Heart left ventricle (tissue), 16 donors: ENCODE results near the gene TRIM47. TPM values are rescaled to one million over a fixed set of nuclear protein-coding genes. Genes with fewer than 3 reads are reported as not detected.

Experiments used
- ATAC-seq, 4 donors: fragments of 200-7000 bp; cut with Tn5 transposase; one replicate each; pipeline ENCODE4 v1.9.1; 2020 to 2022; ENCODE audit warnings: moderate library complexity in 4 of 4, mild to moderate bottlenecking in 3 of 4, moderate number of reproducible peaks in 1 of 4
- DNase-seq, 5 donors: peaks; one replicate each; pipeline ENCODE4 v3.0.0-alpha.2; 2020
- H3K27ac ChIP-seq, 12 donors: fragments of 200-600 bp; sonication (generic) in 4 of 12; one replicate each; pipeline versions ENCODE4 v1.5.0 to v1.8.0; 2016 to 2022; ENCODE audit warnings: mild to moderate bottlenecking in 2 of 12
- H3K27me3 ChIP-seq, 9 donors: fragments of 200-600 bp; sonication (generic) in 2 of 9; one replicate each; pipeline versions ENCODE4 v1.5.1 to v1.8.0; 2016 to 2022; ENCODE audit warnings: mild to moderate bottlenecking in 3 of 9
- H3K36me3 ChIP-seq, 9 donors: fragments of 200-600 bp; sonication (generic) in 2 of 9; one replicate each; pipeline versions ENCODE4 v1.5.0 to v1.8.0; 2018 to 2022; ENCODE audit warnings: mild to moderate bottlenecking in 2 of 9
- H3K4me1 ChIP-seq, 12 donors: fragments of 200-600 bp; sonication (generic) in 4 of 12; one replicate each; pipeline versions ENCODE4 v1.5.0 to v1.8.0; 2016 to 2022; ENCODE audit warnings: mild to moderate bottlenecking in 3 of 12
- H3K4me3 ChIP-seq, 12 donors: fragments of 200-600 bp; sonication (generic) in 4 of 12; one replicate each; pipeline versions ENCODE4 v1.5.0 to v1.8.0; 2017 to 2022; ENCODE audit warnings: mild to moderate bottlenecking in 9 of 12, moderate library complexity in 4 of 12
- H3K9me3 ChIP-seq, 12 donors: fragments of 200-600 bp; sonication (generic) in 4 of 12; one replicate each; pipeline versions ENCODE4 v1.5.0 to v1.8.0; 2016 to 2022; ENCODE audit warnings: mild to moderate bottlenecking in 1 of 12
- POLR2A ChIP-seq, 2 donors: fragments of 450-650 bp; IDR thresholded peaks; one replicate each; pipeline ENCODE4 v1.6.1; 2017; ENCODE audit warnings: antibody characterized with exemption in 2 of 2, mild to moderate bottlenecking in 2 of 2, moderate library complexity in 2 of 2
- WGBS, 4 donors: extraction: QIAGEN DNeasy Blood & Tissue Kit in 2 of 4; methylation state at CpG; one replicate each; pipeline versions ENCODE4 v1.1.5 to v1.1.7; 2013 to 2018; 5-methylcytosine and 5-hydroxymethylcytosine counted together
- intact Hi-C, 10 donors: fragments of 100-400 bp; cut with DNase I; formaldehyde crosslinking; loops; one replicate each; pipeline versions ENCODE4 v1.11.1 to v1.14.2; 2022
- polyA plus RNA-seq, 2 donors: library from polyadenylated mRNA; stranded (reverse); fragments of 200-250 nt; gene quantifications; one replicate each; pipeline ENCODE4 v1.2.3, GENCODE V29; 2013
- total RNA-seq, 9 donors: library from RNA; depleted of rRNA in 2 of 9; stranded (reverse); fragments of >200 nt in 2 of 9; fragmentation: NEBNext Ultra II Directional in 3 of 9; extraction: Animal tissue kit (Norgen Biotek cat#: 25700) in 3 of 9; gene quantifications; one replicate each; pipeline versions ENCODE4 v1.1.0 to v1.2.4, GENCODE V29; 2016 to 2023
- TF ChIP-seq, protein P1 (sequence below), 12 donors: fragments of 200-600 bp; sonication (generic) in 4 of 12; IDR thresholded peaks; one replicate each; pipeline versions ENCODE4 v1.5.0 to v1.8.0; 2018 to 2022; ENCODE audit warnings: antibody characterized with exemption in 12 of 12, mild to moderate bottlenecking in 5 of 12
- donor health status: ischemic (EF 13 %, LVEDD 7.1; RV severe dilation, severe dysfunction).
- donor health status: healthy with polysubstance abuse.
- donor health status: DM: no; HTN: yes; CAD: no.
- donor health status: DM: no; HTN: no; CAD: no.
- donor health status: ischemic (EF 25% LVEDD 6.9; RV normal size, moderate dysfunction).
- donor health status: ischemic (EF 25% LVEDD 5.7; RV mildly dilated, moderate dysfunction).
- donor health status: healthy.
- donor health status: DM: yes; HTN: yes; CAD: no.
- donor health status: ischemic (EF 35%, LVEDD 5.7; RV mildly dilated, moderate dysfunction).
- donor health status: nonischemic (EF 11% LVEDD 7.7; RV severe dilation, severe dysfunction).
- donor health status: DM: yes; HTN: yes; CAD: no.
- donor health status: PGD.
- donor health status: ischemic (EF 29% LVEDD 5.4; RV normal size, mild dysfunction).
- donor health status: nonischemic (EF 23%, LVEDD 6.1; RV moderate dilation, normal function).

TRIM47 gene
- total and polyA plus RNA-seq, 11 donors, result 20.1 to 53.4 (median 23.3) TPM

DNA sequence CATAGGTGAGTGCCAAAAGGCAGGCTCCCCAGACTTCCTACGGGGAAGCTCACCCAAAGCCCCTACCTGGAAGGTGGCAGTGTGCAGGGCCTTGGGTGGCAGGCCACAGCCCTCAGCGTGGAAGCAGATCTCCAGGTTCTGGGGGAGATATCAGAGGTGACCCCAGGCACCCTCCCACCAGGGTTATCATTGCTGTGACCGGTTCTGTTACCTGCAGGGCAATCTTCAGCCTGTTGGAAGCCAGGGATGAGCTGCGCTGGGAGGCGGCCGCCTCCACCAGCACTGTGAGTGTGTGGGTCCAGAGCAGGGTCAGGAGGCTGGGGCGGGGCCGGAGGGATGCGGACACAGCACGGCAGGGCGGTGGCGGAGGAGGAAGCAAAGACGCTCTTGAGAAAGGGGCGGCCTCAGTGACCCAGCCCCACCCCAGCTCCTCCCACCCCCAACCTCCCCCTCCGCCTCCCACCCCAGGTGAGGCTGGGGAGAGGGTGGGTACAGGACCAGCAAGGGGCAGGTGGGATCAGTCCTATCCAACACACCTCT lies 47.3 kb downstream of the TRIM47 start:
- Histone ChIP-seq H3K4me3 (no peak overlapping the region), H3K4me1 (peaks cover 5 to 50% (median 32%) of the 10 kb centered on the region in 12 donors), H3K36me3 (peaks cover 0 to 67% (median 0%) of the 10 kb centered on the region in 9 donors), H3K27me3 (no peaks in the 10 kb centered on the region), H3K27ac (no peak overlapping the region), H3K9me3 (no peaks in the 10 kb centered on the region)
- ATAC-seq (no peak), DNase-seq (no peak)
- intact Hi-C loops, result loop anchor here in 1 of 10 donors (5.0 kb wide), 1 partner anchor 59 kb away; no protein-coding TSS in a partner anchor
- TF ChIP-seq, protein P1, sequence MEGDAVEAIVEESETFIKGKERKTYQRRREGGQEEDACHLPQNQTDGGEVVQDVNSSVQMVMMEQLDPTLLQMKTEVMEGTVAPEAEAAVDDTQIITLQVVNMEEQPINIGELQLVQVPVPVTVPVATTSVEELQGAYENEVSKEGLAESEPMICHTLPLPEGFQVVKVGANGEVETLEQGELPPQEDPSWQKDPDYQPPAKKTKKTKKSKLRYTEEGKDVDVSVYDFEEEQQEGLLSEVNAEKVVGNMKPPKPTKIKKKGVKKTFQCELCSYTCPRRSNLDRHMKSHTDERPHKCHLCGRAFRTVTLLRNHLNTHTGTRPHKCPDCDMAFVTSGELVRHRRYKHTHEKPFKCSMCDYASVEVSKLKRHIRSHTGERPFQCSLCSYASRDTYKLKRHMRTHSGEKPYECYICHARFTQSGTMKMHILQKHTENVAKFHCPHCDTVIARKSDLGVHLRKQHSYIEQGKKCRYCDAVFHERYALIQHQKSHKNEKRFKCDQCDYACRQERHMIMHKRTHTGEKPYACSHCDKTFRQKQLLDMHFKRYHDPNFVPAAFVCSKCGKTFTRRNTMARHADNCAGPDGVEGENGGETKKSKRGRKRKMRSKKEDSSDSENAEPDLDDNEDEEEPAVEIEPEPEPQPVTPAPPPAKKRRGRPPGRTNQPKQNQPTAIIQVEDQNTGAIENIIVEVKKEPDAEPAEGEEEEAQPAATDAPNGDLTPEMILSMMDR (IDR thresholded peaks at IDR 0.05), result no peak
- TF ChIP-seq POLR2A (IDR thresholded peaks at IDR 0.05), result no peak
- WGBS, 4 donors, result 91 to 92% (median 91%) methylated on average over 7 to 15 of the region's 15 CpGs

DNA sequence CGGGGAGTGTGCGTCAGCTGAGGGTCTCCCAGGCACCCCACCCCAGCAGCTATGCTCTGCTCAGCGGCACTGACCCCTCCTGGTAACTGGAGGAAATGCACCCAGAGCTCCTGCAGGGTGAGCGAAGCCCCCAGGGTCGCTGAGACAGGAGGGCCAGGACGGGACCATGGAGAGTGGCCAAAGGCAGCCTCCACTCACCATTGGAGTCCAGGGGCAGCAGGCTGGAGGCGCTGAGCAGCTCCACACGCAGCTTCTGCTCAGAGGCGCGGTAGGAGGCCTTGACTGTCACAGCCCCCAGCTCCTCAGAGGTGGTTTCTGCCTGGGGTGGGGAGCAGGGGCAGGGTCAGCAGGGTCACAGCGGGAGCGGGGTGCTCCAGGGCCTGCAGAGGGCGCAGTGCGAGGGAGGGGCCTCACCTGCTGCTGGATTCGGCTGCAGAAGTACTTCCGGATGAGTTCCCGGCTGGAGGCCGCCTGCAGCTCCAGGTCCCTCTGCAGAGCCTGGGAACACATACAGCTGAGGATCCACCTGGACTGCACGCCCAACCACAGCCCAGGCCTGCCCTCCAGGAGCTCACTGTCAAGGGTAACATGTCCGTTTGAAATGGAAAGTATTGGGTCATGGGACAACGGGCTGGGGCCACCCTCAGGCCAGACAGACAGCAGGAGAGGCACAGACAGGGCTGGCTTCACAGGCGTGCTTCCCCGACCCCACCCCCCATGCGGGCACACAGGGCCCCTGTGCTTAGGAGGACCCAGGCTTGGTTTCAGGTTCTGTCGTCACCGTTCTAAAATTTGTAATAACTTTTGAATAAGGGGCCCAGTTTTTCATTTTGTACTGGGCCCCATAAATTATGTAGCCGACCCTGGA lies 48.0 kb downstream of the TRIM47 start:
- no peak for ATAC-seq
- DNase-seq, result no peak
- H3K4me3 ChIP-seq, result no peak overlapping the region
- no peaks in the 10 kb centered on the region for H3K9me3 ChIP-seq
- intact Hi-C loops, result loop anchor here in 1 of 10 donors (5.0 kb wide), 1 partner anchor 58 kb away; no protein-coding TSS in a partner anchor
- no peaks in the 10 kb centered on the region for H3K27me3 ChIP-seq
- peaks cover 5 to 50% (median 32%) of the 10 kb centered on the region in 12 donors for H3K4me1 ChIP-seq
- TF ChIP-seq POLR2A (IDR thresholded peaks at IDR 0.05), result no peak
- TF ChIP-seq, protein P1 (IDR thresholded peaks at IDR 0.05), result peak in 11 of 12 donors; percentile 20 to 55 (median 35)
- H3K27ac ChIP-seq, result no peak overlapping the region
- H3K36me3 ChIP-seq, result peaks cover 0 to 60% (median 0%) of the 10 kb centered on the region in 9 donors
- WGBS, 4 donors, result 77 to 81% (median 78%) methylated on average over 11 to 27 of the region's 27 CpGs

DNA sequence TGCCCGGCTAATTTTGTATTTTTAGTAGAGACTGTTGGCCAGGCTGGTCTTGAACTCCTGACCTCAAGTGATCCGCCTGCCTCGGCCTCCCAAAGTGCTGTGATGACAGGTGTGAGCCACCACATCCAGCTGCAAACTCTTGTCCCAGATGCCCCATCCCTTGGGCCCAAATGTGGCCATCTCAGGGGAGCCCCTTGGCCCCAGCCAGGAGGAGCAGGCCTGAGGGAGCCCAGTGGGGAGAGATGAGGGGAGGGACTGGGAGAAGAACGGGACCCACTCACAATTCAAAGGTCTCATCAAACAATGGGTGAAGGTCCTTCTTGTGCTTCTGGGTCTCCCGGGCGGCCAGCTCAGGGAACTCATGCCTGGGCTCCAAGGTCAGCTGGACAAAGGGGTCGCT lies 48.6 kb downstream of the TRIM47 start:
- H3K27ac ChIP-seq, result no peak overlapping the region
- 84 to 95% (median 90%) methylated on average over 6 to 7 of the region's 7 CpGs for WGBS, 4 donors
- H3K4me1 ChIP-seq, result peaks cover 5 to 52% (median 32%) of the 10 kb centered on the region in 12 donors
- no peaks in the 10 kb centered on the region for H3K27me3 ChIP-seq
- DNase-seq, result no peak
- TF ChIP-seq, protein P1 (IDR thresholded peaks at IDR 0.05), result no peak
- no peak for TF ChIP-seq POLR2A (IDR thresholded peaks at IDR 0.05)
- ATAC-seq, result no peak
- no peak overlapping the region for H3K4me3 ChIP-seq
- H3K9me3 ChIP-seq, result no peaks in the 10 kb centered on the region
- intact Hi-C loops, result loop anchor here in 4 of 10 donors (5.0 to 10.0 kb wide), 3 partner anchors 42 to 65 kb away; partner anchors contain the start of gene GALK1 (in 1 of the 4)
- peaks cover 0 to 57% (median 3%) of the 10 kb centered on the region in 9 donors for H3K36me3 ChIP-seq

- 81 to 92% (median 92%) methylated on average over 3 to 19 of the region's 19 CpGs; no CpG with 5 or more reads in 1 of the 4 donors for WGBS, 4 donors
- no peaks in the 10 kb centered on the region for H3K9me3 ChIP-seq
- H3K27ac ChIP-seq, result peak overlapping the region in 3 of 12 donors; percentile 77 to 89 (median 84)
- intact Hi-C loops, result loop anchor here in 3 of 10 donors (5.0 to 10.0 kb wide), 2 partner anchors 41 to 64 kb away; partner anchors contain the start of gene GALK1 (in 1 of the 3)
- no peak for DNase-seq
- peaks cover 5 to 49% (median 35%) of the 10 kb centered on the region in 12 donors for H3K4me1 ChIP-seq
- no peak for ATAC-seq
- H3K4me3 ChIP-seq, result no peak overlapping the region
- no peak for TF ChIP-seq POLR2A (IDR thresholded peaks at IDR 0.05)
- TF ChIP-seq, protein P1 (IDR thresholded peaks at IDR 0.05), result no peak
- H3K27me3 ChIP-seq, result no peaks in the 10 kb centered on the region
- peaks cover 0 to 57% (median 13%) of the 10 kb centered on the region in 9 donors for H3K36me3 ChIP-seq
Observed at GRCh38 chr17:75828741-75829140, 49.6 kb downstream of the TRIM47 start.
